Keratinocyte (primary cell): Measurements from ENCODE around the gene DCLK1. TPM values are rescaled to one million over a fixed set of nuclear protein-coding genes. Genes with fewer than 3 reads are reported as not detected.

Experiments
- DNase-seq: peaks from one replicate; pipeline ENCODE4 v3.0.0-alpha.2; 2011; ENCODE audit warnings: low read depth, missing footprints, low spot score
- FAIRE-seq: peaks from 2 replicates; lab custom pipeline; 2011; peaks lifted over from hg19 to GRCh38; lab: Jason Lieb, UNC
- H2AFZ ChIP-seq: 2 replicates; pipeline ENCODE4 v1.6.0; 2012; ENCODE audit warnings: low read length, control low read depth, inconsistent platforms; ENCODE audit not compliant: control insufficient read depth
- H3K27ac ChIP-seq: 2 replicates; pipeline ENCODE4 v1.5.1; 2011; ENCODE audit warnings: low read length; ENCODE audit not compliant: control insufficient read depth, insufficient read depth
- H3K27me3 ChIP-seq: 3 replicates; pipeline ENCODE4 v1.6.0; 2011; ENCODE audit warnings: low read length; ENCODE audit not compliant: control insufficient read depth, insufficient read depth; ENCODE audit errors: extremely low read depth
- H3K36me3 ChIP-seq, 2 experiments: 2 replicates in 1 of 2; 3 replicates in 1 of 2; pipeline ENCODE4 v1.5.1; 2011; ENCODE audit warnings: low read length in 2 of 2, mild to moderate bottlenecking in 1 of 2; ENCODE audit not compliant: control insufficient read depth in 2 of 2, insufficient read depth in 2 of 2; ENCODE audit errors: extremely low read depth in 1 of 2
- H3K4me1 ChIP-seq: 3 replicates; pipeline ENCODE4 v1.5.1; 2011; ENCODE audit warnings: low read length; ENCODE audit not compliant: control insufficient read depth, insufficient read depth; ENCODE audit errors: extremely low read depth
- H3K4me2 ChIP-seq: 3 replicates; pipeline ENCODE4 v1.6.0; 2011; ENCODE audit warnings: low read depth, low read length; ENCODE audit not compliant: control insufficient read depth, insufficient read depth; ENCODE audit errors: extremely low read depth
- H3K4me3 ChIP-seq, 3 experiments: fragments of 200-600 bp in 1 of 3; sonication (generic) in 1 of 3; 2 replicates in 2 of 3; 3 replicates in 1 of 3; pipeline ENCODE4 v1.5.1; 2011 to 2016; ENCODE audit warnings: low read length in 3 of 3, mild to moderate bottlenecking in 3 of 3, control low read depth in 2 of 3, inconsistent platforms in 1 of 3, low read depth in 1 of 3, mixed read lengths in 1 of 3, mixed run types in 1 of 3, moderate library complexity in 1 of 3; ENCODE audit not compliant: control insufficient read depth in 2 of 3, insufficient read depth in 2 of 3; ENCODE audit errors: extremely low read depth in 1 of 3
- H3K79me2 ChIP-seq: 2 replicates; pipeline ENCODE4 v1.6.0; 2012; ENCODE audit warnings: low read length; ENCODE audit not compliant: control insufficient read depth, insufficient read depth
- H3K9ac ChIP-seq: 3 replicates; pipeline ENCODE4 v1.6.0; 2011; ENCODE audit warnings: low read length; ENCODE audit not compliant: control insufficient read depth, insufficient read depth; ENCODE audit errors: extremely low read depth
- H3K9me1 ChIP-seq: 3 replicates; pipeline ENCODE4 v1.6.0; 2011; ENCODE audit warnings: low read length; ENCODE audit not compliant: control insufficient read depth, insufficient read depth; ENCODE audit errors: extremely low read depth
- H3K9me3 ChIP-seq: 2 replicates; pipeline ENCODE4 v1.5.1; 2012; ENCODE audit warnings: low read depth, low read length; ENCODE audit not compliant: control insufficient read depth
- H4K20me1 ChIP-seq: 3 replicates; pipeline ENCODE4 v1.6.0; 2011; ENCODE audit warnings: low read length; ENCODE audit not compliant: control insufficient read depth, insufficient read depth; ENCODE audit errors: extremely low read depth
- CTCF ChIP-seq, 3 experiments: IDR thresholded peaks in 1 of 3; conservative IDR thresholded peaks in 1 of 3; optimal IDR thresholded peaks in 1 of 3; 2 replicates in 2 of 3; 3 replicates in 1 of 3; pipeline versions ENCODE3 to v1.5.1; 2011; ENCODE audit warnings: low read length in 3 of 3, mild to moderate bottlenecking in 3 of 3, moderate library complexity in 2 of 3, control low read depth in 1 of 3, inconsistent platforms in 1 of 3; ENCODE audit not compliant: insufficient read depth in 2 of 3; ENCODE audit errors: extremely low read depth in 1 of 3
- EZH2 ChIP-seq: IDR thresholded peaks from one replicate; pipeline ENCODE4 v1.6.1; 2012; ENCODE audit warnings: inconsistent platforms, mild to moderate bottlenecking, low read length, moderate library complexity
- dilution Hi-C: fragments of 300-500 bp; cut with MboI; formaldehyde crosslinking; loops from one replicate; pipeline ENCODE4 v1.7.0; 2020; ENCODE audit warnings: low sequenced_read_pairs; ENCODE audit not compliant: extremely low pct_ligation_motif_present
- polyA plus RNA-seq, 5 experiments: library from polyadenylated mRNA; depleted of rRNA in 3 of 5; stranded (reverse) in 3 of 5; stranded (forward) in 1 of 5; unstranded in 1 of 5; fragments of >200 nt; gene quantifications; 1 replicate in 1 of 5; 2 replicates in 3 of 5; 3 replicates in 1 of 5; pipeline versions ENCODE4 v1.2.1 to v1.2.3, GENCODE V29; 2011 to 2012; ENCODE audit warnings: missing spikeins in 2 of 5, low read depth in 1 of 5, low replicate concordance in 1 of 5

DCLK1 gene
- polyA plus RNA-seq, 1 donor (not counting 4 experiments of a cell fraction or from before 2014, with no cell fraction given): 0.04 TPM

- dilution Hi-C loops: no loop called here
- FAIRE-seq: no peak
- Histone ChIP-seq H4K20me1 (no peaks in the 10 kb centered on the region), H3K9me1 (no peaks in the 10 kb centered on the region), H3K4me3 (no peak overlapping the region), H3K4me2 (no peak overlapping the region), H3K79me2 (no peaks in the 10 kb centered on the region), H3K4me1 (no peaks in the 10 kb centered on the region), H3K27me3 (no peaks in the 10 kb centered on the region), H3K27ac (no peak overlapping the region), H3K9me3 (no peaks in the 10 kb centered on the region), H3K36me3 (no peaks in the 10 kb centered on the region), H2AFZ (no peak overlapping the region), H3K9ac (no peak overlapping the region)
- DNase-seq: no peak
- TF ChIP-seq CTCF (optimal IDR thresholded peaks at IDR 0.05 in 1 of 3, IDR thresholded peaks at IDR 0.05 in 1 of 3, conservative IDR thresholded peaks at IDR 0.05 in 1 of 3; ENCODE audit: extremely low read depth in 1 of 3, insufficient read depth in 2 of 3, low read length in 3 of 3) (no peak), EZH2 (no peak)
Measured at GRCh38 chr13:35792911-35793310, 338.3 kb downstream of the DCLK1 start.

- Histone ChIP-seq H3K27me3 (no peaks in the 10 kb centered on the region), H3K79me2 (no peaks in the 10 kb centered on the region), H2AFZ (no peak overlapping the region), H3K9me1 (no peaks in the 10 kb centered on the region), H3K9ac (no peak overlapping the region), H3K4me3 (no peak overlapping the region), H3K4me1 (no peaks in the 10 kb centered on the region), H3K36me3 (no peaks in the 10 kb centered on the region), H3K4me2 (no peak overlapping the region), H3K27ac (no peak overlapping the region), H4K20me1 (no peaks in the 10 kb centered on the region), H3K9me3 (no peaks in the 10 kb centered on the region)
- dilution Hi-C loops: no loop called here
- DNase-seq: no peak
- TF ChIP-seq EZH2: no peak
- TF ChIP-seq CTCF (optimal IDR thresholded peaks at IDR 0.05 in 1 of 3, IDR thresholded peaks at IDR 0.05 in 1 of 3, conservative IDR thresholded peaks at IDR 0.05 in 1 of 3; ENCODE audit: extremely low read depth in 1 of 3, insufficient read depth in 2 of 3, low read length in 3 of 3): no peak
- FAIRE-seq: no peak
Measured at GRCh38 chr13:35792021-35792420, 339.2 kb downstream of the DCLK1 start.
